ENCODE results near the gene RAB40C.

The RAB40C gene

DNA sequence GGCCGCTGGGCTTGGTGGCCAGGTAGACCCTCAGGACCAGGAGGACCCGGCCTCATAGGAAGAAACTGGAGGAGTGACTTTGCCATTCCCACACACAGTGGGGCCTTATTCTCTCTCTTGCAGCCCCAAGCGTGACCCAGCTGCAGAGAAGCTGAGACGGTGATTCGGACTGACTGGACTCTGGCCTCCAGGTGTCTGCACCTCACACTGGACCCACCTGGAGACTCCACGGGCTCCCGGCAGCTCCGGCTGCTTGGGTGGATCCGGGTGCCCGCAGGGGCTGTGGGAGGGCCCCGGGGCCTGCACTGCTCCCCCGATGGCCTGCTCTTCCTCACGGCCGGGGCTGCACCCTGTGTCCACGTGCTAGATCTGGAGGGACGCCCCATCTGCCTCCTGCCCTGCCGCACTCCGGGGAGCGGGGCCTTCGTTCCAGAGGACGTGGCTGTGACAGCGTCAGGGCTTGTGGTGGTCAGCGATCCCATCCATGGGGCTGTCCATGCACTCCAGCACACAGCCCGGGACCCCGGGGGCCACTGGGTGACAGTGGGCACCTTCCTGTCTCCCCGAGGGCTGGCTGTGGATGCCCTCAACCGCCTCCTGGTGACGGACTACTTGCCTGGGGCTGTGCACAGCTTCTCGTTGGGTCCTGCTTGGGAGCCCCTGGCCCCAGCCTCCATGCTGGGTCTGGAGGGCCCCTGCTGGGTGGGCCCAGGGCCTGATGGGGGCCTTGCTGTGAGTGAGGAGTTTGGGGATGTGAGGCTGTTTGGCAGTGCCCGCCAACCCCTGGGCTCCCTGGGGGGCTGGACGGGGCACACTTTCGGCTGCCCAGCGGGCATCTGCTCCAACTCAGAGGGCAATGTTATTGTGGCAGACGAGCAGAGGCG lies 22.3 kb upstream of the RAB40C start:
- peaks cover 23% of the 10 kb centered on the region for H3K4me1 ChIP-seq (ENCODE audit: control insufficient read depth, insufficient read depth, low read length, poor library complexity, severe bottlenecking)
- H3K9me3 ChIP-seq (ENCODE audit: control insufficient read depth, low read length): no peaks in the 10 kb centered on the region
- no peak overlapping the region for H3K4me3 ChIP-seq (ENCODE audit: extremely low read depth, insufficient read depth, low read length, poor library complexity, severe bottlenecking)
- H3K36me3 ChIP-seq (ENCODE audit: control insufficient read depth, insufficient read depth, low read length): no peaks in the 10 kb centered on the region
- no peak overlapping the region for H3K27ac ChIP-seq (ENCODE audit: low read depth, low read length, severe bottlenecking)
- 95% methylated on average over 31 to 35 of the region's 35 CpGs for WGBS, 2 experiments (ENCODE audit: insufficient coverage in 2 of 2)

DNA sequence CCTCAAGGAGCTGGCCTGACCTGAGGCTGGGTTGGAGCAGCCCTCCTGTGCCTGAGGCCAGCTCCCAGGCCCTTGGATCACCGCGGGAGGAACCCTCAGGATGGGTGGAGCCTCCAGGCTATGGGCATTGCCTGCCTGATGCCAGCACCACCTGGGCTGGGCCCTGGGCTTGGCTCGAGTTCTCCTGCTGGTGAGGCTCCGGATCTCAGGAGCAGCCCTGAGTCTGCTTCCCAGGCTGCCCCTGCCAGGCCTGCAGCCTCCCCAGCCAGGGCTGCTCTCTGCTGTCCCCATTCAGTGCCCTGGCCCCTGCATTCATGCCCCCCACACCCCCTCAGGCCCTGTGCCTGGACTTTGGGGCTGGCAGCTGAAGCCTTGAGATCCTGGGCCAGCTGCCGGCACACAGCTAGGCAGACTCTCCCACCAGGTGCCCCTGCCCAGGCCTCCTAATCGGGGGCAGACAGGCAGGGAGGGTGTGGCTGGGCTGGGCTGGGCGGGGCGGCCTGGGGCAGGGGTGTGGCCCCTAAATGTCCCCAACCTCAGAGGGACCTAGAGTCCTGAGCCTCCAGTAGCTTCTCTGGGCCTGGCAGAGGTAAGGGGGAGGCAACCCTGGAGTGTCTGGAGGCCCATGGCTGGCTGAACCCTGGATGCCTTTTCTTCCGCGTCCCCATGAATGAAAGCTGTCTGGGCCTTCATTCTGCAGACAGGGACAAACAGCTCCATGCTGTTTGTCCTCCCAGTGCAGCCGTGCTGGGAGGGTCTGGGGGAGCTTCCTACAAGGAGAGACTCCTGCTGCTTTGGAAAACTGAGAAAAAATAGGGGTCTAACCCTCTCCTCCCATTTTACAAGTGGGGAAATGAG lies 21.2 kb upstream of the RAB40C start:
- Histone ChIP-seq H3K4me1 (ENCODE audit: control insufficient read depth, insufficient read depth, low read length, poor library complexity, severe bottlenecking) (peaks cover 23% of the 10 kb centered on the region), H3K27ac (ENCODE audit: low read depth, low read length, severe bottlenecking) (no peak overlapping the region)
- WGBS, 2 experiments (ENCODE audit: insufficient coverage in 2 of 2): 81% methylated on average over 8 to 9 of the region's 11 CpGs

DNA sequence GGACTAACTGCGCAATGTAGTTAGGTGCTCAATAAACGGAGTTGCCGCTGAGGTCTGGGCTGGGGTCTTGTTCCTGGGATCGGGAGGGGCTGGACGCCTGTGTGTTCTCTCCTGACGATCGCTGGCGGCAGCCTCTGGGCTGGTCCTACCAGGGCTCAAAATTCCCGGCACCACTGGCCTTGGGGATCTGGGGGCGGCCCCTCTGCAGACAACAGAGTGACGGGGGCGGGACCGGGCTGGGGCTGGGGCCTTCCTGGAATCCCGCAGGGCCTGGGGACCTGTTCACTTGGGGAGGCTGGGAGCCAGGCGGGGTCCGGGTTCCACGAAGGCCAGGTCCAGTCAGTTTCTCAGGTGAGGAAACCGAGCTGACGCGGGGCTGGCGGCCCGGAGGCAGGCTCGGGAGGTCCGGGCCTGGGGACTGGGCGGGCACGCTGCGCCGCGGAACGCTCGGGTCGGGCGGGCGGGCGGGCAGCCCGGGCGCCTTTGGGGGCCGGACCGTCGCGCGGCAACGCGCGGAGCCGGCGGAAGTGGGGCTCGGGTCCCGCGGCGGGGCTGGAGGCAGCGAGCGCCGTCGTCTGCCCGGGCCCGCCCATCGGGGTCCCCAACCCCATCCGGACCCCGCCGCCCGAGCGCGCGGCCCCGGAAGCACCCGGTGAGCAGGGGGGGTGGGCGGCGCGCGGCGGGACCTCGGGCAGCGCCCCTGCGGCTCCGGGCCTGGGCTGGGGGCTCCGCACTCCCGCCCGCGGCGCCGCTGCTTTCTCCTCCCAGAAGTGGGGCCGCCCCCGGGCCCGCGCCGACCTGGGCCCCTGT lies 20.2 kb upstream of the RAB40C start, which contains the start of gene PIGQ:
Gene PIGQ (plus strand): TSS at position 524 of the 810 bp plus-strand sequence. CDS start 4,107 bp downstream, outside the sequence.
- Histone ChIP-seq H3K4me1 (ENCODE audit: control insufficient read depth, insufficient read depth, low read length, poor library complexity, severe bottlenecking) (peaks cover 23% of the 10 kb centered on the region), H3K9me3 (ENCODE audit: control insufficient read depth, low read length) (no peaks in the 10 kb centered on the region), H3K4me3 (ENCODE audit: extremely low read depth, insufficient read depth, low read length, poor library complexity, severe bottlenecking) (peak within 1 kb of the TSS; percentile 70), H3K27ac (ENCODE audit: low read depth, low read length, severe bottlenecking) (peak within 1 kb of the TSS; percentile 72), H3K36me3 (ENCODE audit: control insufficient read depth, insufficient read depth, low read length) (peaks cover 16% of the 10 kb centered on the region)
- 1 to 2% methylated on average over 59 to 66 of the region's 87 CpGs for WGBS, 2 experiments (ENCODE audit: insufficient coverage in 2 of 2)

More for the DNA sequence above, 21.2 kb upstream of the RAB40C start:
- H3K36me3 ChIP-seq (ENCODE audit: control insufficient read depth, insufficient read depth, low read length): peaks cover 6% of the 10 kb centered on the region
- no peaks in the 10 kb centered on the region for H3K9me3 ChIP-seq (ENCODE audit: control insufficient read depth, low read length)
- peak overlapping the region; percentile 70 for H3K4me3 ChIP-seq (ENCODE audit: extremely low read depth, insufficient read depth, low read length, poor library complexity, severe bottlenecking)

DNA sequence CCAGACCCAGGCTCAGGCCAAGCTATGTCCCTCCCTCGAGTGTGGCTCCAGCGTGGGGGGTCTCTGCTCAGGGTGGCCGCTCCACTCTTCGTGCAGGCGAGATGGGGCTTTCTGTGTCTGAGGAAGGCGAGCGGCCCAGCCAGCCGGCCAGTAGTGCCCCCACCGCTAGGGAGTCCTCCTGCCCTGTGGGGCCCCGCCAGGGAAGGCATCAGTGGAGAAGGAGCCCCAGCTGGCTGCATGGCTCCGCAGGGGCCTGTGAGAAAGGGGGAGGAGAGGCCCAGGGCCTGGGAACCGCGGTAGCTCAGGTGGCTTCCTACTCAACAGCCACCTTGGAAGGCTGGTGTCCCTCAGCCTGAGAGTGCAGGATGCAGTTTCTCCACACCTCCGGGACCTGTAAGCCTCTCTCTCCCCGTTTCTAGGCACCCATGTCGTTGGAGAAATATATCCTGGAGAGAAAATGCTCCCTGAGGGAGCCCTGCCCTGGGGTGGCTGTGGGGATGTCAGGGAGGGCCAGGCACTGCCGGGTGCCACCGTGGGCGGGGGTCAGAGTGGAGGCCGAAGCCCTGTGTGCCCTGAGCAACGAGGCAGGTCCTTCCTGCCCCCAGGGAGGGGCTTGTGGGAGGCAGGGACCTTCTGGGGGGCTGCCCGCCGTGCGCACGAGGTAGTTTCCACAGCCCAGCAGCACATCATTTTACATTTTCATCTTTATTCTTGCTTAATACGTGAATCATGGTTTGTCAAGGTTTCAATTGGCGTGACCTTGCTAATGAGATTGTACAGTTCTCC lies 16.8 kb upstream of the RAB40C start:
- H3K4me3 ChIP-seq (ENCODE audit: extremely low read depth, insufficient read depth, low read length, poor library complexity, severe bottlenecking): no peak overlapping the region
- no peak overlapping the region for H3K27ac ChIP-seq (ENCODE audit: low read depth, low read length, severe bottlenecking)
- no peaks in the 10 kb centered on the region for H3K9me3 ChIP-seq (ENCODE audit: control insufficient read depth, low read length)
- WGBS, 2 experiments (ENCODE audit: insufficient coverage in 2 of 2): 84 to 94% methylated on average over 22 to 27 of the region's 27 CpGs
- peaks cover 4% of the 10 kb centered on the region for H3K4me1 ChIP-seq (ENCODE audit: control insufficient read depth, insufficient read depth, low read length, poor library complexity, severe bottlenecking)
- peaks cover 33% of the 10 kb centered on the region for H3K36me3 ChIP-seq (ENCODE audit: control insufficient read depth, insufficient read depth, low read length)

DNA sequence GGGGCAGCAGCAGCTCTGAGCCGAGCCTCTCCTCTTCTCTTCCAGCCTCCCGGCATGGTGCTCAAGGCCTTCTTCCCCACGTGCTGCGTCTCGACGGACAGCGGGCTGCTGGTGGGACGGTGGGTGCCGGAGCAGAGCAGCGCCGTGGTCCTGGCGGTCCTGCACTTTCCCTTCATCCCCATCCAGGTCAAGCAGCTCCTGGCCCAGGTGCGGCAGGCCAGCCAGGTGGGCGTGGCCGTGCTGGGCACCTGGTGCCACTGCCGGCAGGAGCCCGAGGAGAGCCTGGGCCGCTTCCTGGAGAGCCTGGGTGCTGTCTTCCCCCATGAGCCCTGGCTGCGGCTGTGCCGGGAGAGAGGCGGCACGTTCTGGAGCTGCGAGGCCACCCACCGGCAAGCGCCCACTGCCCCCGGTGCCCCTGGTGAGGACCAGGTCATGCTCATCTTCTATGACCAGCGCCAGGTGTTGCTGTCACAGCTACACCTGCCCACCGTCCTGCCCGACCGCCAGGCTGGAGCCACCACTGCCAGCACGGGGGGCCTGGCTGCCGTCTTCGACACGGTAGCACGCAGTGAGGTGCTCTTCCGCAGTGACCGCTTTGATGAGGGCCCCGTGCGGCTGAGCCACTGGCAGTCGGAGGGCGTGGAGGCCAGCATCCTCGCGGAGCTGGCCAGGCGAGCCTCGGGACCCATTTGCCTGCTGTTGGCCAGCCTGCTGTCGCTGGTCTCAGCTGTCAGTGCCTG lies 15.7 kb upstream of the RAB40C start:
- H3K27ac ChIP-seq (ENCODE audit: low read depth, low read length, severe bottlenecking): no peak overlapping the region
- H3K36me3 ChIP-seq (ENCODE audit: control insufficient read depth, insufficient read depth, low read length): peaks cover 33% of the 10 kb centered on the region
- no peak overlapping the region for H3K4me3 ChIP-seq (ENCODE audit: extremely low read depth, insufficient read depth, low read length, poor library complexity, severe bottlenecking)
- no peaks in the 10 kb centered on the region for H3K9me3 ChIP-seq (ENCODE audit: control insufficient read depth, low read length)
- WGBS, 2 experiments (ENCODE audit: insufficient coverage in 2 of 2): 97% methylated on average over 40 to 46 of the region's 46 CpGs
- peaks cover 3% of the 10 kb centered on the region for H3K4me1 ChIP-seq (ENCODE audit: control insufficient read depth, insufficient read depth, low read length, poor library complexity, severe bottlenecking)

- Histone ChIP-seq H3K4me3 (ENCODE audit: extremely low read depth, insufficient read depth, low read length, poor library complexity, severe bottlenecking) (no peak overlapping the region), H3K9me3 (ENCODE audit: control insufficient read depth, low read length) (no peaks in the 10 kb centered on the region)
- 93 to 94% methylated on average over 28 to 34 of the region's 36 CpGs for WGBS, 2 experiments (ENCODE audit: insufficient coverage in 2 of 2)
Measured at GRCh38 chr16:575354-576196, 14.3 kb upstream of the RAB40C start.

DNA sequence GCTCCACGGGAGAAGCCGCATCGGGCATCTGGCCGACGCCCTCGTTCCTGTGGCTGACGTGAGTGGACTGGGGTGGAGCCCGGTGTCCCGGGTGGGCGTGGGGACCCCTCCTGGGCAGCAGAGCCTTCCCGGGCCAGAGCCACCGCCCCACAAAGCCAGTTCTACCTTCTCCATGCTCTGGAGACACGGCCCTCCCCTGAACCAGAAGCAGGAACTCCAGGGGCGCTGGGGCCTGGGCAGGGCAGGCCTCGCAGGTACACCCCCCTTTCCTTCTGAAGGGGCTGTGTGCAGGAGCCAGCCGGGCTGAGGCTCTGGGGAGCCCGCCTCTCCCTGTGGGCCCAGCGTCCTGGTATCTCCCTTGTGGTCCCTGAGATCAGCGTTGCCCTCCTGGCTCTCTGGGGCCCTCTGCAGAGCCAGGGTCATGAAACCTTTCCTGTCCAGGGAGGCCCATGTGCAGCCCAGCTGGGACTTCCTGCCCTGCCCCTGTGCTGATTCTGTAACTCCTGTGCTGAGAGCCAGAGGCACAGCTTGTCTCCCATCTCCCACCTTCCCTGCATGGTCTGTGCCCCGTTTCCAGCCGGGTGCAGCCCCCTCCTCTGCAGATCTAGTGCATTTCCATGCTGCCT lies 13.6 kb upstream of the RAB40C start:
- peaks cover 40% of the 10 kb centered on the region for H3K36me3 ChIP-seq (ENCODE audit: control insufficient read depth, insufficient read depth, low read length)
- H3K4me3 ChIP-seq (ENCODE audit: extremely low read depth, insufficient read depth, low read length, poor library complexity, severe bottlenecking): no peak overlapping the region
- no peaks in the 10 kb centered on the region for H3K9me3 ChIP-seq (ENCODE audit: control insufficient read depth, low read length)
- H3K27ac ChIP-seq (ENCODE audit: low read depth, low read length, severe bottlenecking): no peak overlapping the region
- H3K4me1 ChIP-seq (ENCODE audit: control insufficient read depth, insufficient read depth, low read length, poor library complexity, severe bottlenecking): no peaks in the 10 kb centered on the region
- 95% methylated on average over 20 to 21 of the region's 21 CpGs for WGBS, 2 experiments (ENCODE audit: insufficient coverage in 2 of 2)

More at GRCh38 chr16:575354-576196, 14.3 kb upstream of the RAB40C start:
- peaks cover 39% of the 10 kb centered on the region for H3K36me3 ChIP-seq (ENCODE audit: control insufficient read depth, insufficient read depth, low read length)
- no peaks in the 10 kb centered on the region for H3K4me1 ChIP-seq (ENCODE audit: control insufficient read depth, insufficient read depth, low read length, poor library complexity, severe bottlenecking)
- H3K27ac ChIP-seq (ENCODE audit: low read depth, low read length, severe bottlenecking): no peak overlapping the region

DNA sequence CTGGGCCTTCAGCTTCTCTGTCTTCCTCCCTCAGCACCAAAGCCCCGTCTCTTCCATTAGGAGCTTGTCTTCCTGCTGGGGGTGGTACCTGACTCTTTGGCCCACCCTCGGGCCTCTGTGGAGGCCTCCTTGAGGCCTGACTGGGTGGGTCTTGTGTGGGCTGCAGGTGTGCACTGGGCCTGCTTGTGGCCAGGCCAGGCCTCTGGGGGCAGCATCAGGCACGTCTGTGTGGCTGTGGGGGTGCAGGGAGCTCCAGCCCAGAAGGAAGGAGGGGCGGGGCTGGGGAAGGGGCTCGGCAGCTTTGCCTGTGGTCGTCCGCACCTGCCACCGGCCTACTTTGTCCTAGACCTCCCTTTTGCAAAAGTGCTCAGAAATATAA lies 13.1 kb upstream of the RAB40C start:
- Histone ChIP-seq H3K4me1 (ENCODE audit: control insufficient read depth, insufficient read depth, low read length, poor library complexity, severe bottlenecking) (no peaks in the 10 kb centered on the region), H3K27ac (ENCODE audit: low read depth, low read length, severe bottlenecking) (no peak overlapping the region), H3K9me3 (ENCODE audit: control insufficient read depth, low read length) (no peaks in the 10 kb centered on the region), H3K4me3 (ENCODE audit: extremely low read depth, insufficient read depth, low read length, poor library complexity, severe bottlenecking) (no peak overlapping the region), H3K36me3 (ENCODE audit: control insufficient read depth, insufficient read depth, low read length) (peaks cover 40% of the 10 kb centered on the region)
- 90% methylated on average over 2 of the region's 8 CpGs; no CpG with 5 or more reads in 1 of the 2 experiments for WGBS, 2 experiments (ENCODE audit: insufficient coverage in 2 of 2)

Data from mesodermal cell (in vitro differentiated cells).